ENCODE results near the gene DNER.
"Not testable (repeated sequence)": the region's sequence is repeated elsewhere in the genome, so short reads cannot be mapped to it uniquely, and the experiment has no call there.

DNER gene

DNA sequence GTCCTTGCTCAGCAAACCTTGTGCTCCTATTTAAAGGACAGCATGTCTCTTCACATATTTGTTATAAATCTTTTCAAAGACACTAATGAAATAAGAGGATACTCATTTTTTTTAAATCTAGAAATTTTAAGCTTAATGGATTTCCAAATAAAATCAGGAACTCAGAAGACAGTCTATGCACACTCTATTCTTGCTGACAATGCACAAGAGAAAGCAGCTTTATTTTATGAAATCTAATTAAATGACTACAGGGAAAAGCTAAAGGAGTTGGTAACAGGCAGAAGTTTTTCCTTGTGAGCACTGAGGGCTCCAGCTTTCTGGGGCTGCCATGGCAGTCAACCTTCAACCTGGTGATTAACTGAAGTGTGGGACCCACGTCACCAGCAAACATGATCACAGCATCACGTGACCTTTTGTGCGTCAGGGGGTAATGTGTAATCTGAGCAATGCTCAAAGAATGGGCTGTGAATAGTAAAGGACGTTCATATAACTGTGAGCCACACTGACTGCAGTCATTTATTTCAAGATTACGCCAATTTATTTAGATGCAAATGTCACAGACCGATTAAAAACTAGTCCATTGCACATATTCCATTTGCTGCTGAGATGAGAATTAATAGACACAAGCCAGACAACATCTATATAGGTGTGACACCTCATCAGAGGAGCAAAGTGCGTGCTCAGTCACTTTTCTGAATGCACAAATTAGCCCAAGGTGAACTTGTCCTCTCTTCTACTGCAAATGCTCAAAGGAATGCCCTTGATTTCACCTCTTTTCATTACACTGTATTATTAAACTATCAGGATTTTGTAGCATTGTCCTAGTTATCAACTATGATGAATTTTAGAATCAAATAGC lies 11.6 kb upstream of the DNER start:
- H2AFZ ChIP-seq (ENCODE audit: low read depth, low read length): no peak overlapping the region
- no peaks in the 10 kb centered on the region for H3K9me3 ChIP-seq (ENCODE audit: insufficient read depth, low read length)
- no peaks in the 10 kb centered on the region for H4K20me1 ChIP-seq (ENCODE audit: insufficient read depth, low read length)
- H3K79me2 ChIP-seq (ENCODE audit: low read length): no peaks in the 10 kb centered on the region
- H3K27ac ChIP-seq (ENCODE audit: low read length): no peak overlapping the region
- H3K4me3 ChIP-seq (ENCODE audit: low read length): no peak overlapping the region
- H3K27me3 ChIP-seq (ENCODE audit: low read depth, low read length): no peaks in the 10 kb centered on the region
- H3K36me3 ChIP-seq (replicated peaks; ENCODE audit: low read depth, low read length): no peaks in the 10 kb centered on the region
- H3K4me1 ChIP-seq (ENCODE audit: low read length): no peaks in the 10 kb centered on the region
- TF ChIP-seq, protein P1, sequence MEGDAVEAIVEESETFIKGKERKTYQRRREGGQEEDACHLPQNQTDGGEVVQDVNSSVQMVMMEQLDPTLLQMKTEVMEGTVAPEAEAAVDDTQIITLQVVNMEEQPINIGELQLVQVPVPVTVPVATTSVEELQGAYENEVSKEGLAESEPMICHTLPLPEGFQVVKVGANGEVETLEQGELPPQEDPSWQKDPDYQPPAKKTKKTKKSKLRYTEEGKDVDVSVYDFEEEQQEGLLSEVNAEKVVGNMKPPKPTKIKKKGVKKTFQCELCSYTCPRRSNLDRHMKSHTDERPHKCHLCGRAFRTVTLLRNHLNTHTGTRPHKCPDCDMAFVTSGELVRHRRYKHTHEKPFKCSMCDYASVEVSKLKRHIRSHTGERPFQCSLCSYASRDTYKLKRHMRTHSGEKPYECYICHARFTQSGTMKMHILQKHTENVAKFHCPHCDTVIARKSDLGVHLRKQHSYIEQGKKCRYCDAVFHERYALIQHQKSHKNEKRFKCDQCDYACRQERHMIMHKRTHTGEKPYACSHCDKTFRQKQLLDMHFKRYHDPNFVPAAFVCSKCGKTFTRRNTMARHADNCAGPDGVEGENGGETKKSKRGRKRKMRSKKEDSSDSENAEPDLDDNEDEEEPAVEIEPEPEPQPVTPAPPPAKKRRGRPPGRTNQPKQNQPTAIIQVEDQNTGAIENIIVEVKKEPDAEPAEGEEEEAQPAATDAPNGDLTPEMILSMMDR (IDR thresholded peaks at IDR 0.05; ENCODE audit: low read depth, low read length): no peak
- no peak for TF ChIP-seq EZH2phosphoT487 (IDR thresholded peaks at IDR 0.05; ENCODE audit: low read depth)
- H3K4me2 ChIP-seq (ENCODE audit: low read length): no peak overlapping the region
- no peak overlapping the region for H3K9ac ChIP-seq (ENCODE audit: low read length)

DNA sequence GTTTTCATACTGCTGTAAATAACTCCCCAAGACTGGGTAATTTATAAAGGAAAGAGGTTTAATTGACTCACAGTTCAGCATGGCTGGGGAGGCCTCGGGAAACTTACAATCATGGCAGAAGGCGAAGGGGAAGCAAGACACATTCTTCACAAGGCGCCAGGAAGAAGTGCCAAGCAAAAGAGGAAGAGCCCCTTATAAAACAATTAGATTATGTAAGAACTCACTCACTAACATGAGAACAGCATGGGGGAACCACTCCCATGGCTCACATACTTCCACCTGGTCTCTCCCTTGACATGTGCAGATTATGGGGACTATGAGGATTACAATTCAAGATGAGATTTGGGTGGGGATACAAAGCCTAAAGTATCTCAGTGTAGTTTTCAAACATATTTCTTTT lies 8.8 kb upstream of the DNER start:
- H3K36me3 ChIP-seq (replicated peaks; ENCODE audit: low read depth, low read length); H2AFZ ChIP-seq (ENCODE audit: low read depth, low read length); H3K27ac ChIP-seq (ENCODE audit: low read length); H3K4me1 ChIP-seq (ENCODE audit: low read length); H3K4me3 ChIP-seq (ENCODE audit: low read length); H3K4me2 ChIP-seq (ENCODE audit: low read length); H4K20me1 ChIP-seq (ENCODE audit: insufficient read depth, low read length); H3K27me3 ChIP-seq (ENCODE audit: low read depth, low read length); H3K9me3 ChIP-seq (ENCODE audit: insufficient read depth, low read length); H3K9ac ChIP-seq (ENCODE audit: low read length); H3K79me2 ChIP-seq (ENCODE audit: low read length): not testable (repeated sequence)

DNA sequence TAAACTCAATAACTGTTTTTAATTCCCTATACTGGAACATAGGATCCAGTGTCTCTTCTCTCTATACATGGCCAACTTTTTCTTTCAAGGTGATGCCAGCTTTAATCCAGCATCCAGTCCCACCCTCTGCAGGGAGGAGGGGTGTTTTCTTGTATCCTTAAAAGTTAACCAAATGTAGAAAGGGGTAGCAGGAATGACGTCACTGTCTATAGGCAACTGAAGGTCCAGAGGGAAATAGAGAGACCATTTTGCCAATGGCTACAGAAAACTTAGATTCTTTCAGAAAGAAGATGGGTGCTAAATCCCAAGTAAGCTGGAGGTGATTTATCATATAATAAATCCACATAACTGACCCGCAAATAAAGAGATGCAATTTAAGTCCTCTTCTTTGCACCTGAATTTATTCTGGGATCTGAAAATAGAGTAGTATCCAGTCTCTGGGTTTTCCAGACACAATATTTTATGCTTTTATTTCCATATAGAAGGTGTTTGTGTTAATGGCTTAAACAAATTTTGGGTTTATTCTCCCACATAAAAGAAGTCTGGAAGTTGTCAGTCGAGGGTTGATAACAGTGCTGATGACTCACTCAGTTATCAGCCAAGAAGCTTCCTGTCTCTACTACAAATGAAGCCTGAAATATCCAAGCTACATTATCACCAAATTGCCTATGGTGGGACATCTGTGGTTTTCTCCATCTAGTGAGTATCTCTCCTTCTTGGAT lies 5.7 kb upstream of the DNER start:
- TF ChIP-seq, protein P1 (IDR thresholded peaks at IDR 0.05; ENCODE audit: low read depth, low read length): no peak
- no peak for TF ChIP-seq EZH2phosphoT487 (IDR thresholded peaks at IDR 0.05; ENCODE audit: low read depth)
- Histone ChIP-seq H3K27ac (ENCODE audit: low read length) (no peak overlapping the region), H3K4me2 (ENCODE audit: low read length) (no peak overlapping the region)

DNA sequence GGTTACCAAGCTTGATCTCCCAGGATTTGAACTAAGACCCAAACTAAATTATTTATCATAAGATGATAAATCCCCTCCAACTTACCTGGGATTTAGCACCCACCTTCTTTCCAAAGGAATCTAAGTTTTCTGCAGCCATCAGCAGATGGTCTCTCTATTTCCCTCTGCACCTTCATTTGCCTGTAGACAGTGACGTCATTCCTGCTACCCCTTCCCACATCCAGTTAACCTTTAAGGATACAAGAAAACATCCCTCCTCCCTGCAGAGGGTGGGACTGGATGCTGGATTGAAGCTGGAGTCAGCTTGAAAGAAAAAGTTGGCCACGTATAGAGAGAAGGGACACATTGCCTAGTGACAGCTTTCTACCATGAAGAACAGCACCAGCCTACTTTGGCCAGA lies 3.7 kb upstream of the DNER start:
- no peak overlapping the region for H3K4me2 ChIP-seq (ENCODE audit: low read length)
- H3K79me2 ChIP-seq (ENCODE audit: low read length): no peaks in the 10 kb centered on the region
- H3K9ac ChIP-seq (ENCODE audit: low read length): no peak overlapping the region
- H3K36me3 ChIP-seq (replicated peaks; ENCODE audit: low read depth, low read length): no peaks in the 10 kb centered on the region
- no peak overlapping the region for H2AFZ ChIP-seq (ENCODE audit: low read depth, low read length)
- no peak overlapping the region for H3K4me3 ChIP-seq (ENCODE audit: low read length)
- TF ChIP-seq EZH2phosphoT487 (IDR thresholded peaks at IDR 0.05; ENCODE audit: low read depth): no peak
- TF ChIP-seq, protein P1 (IDR thresholded peaks at IDR 0.05; ENCODE audit: low read depth, low read length): no peak
- H3K9me3 ChIP-seq (ENCODE audit: insufficient read depth, low read length): no peaks in the 10 kb centered on the region
- no peak overlapping the region for H3K27ac ChIP-seq (ENCODE audit: low read length)
- H3K4me1 ChIP-seq (ENCODE audit: low read length): peaks cover 4% of the 10 kb centered on the region; the same call in 1 of the 2 replicates
- no peaks in the 10 kb centered on the region for H4K20me1 ChIP-seq (ENCODE audit: insufficient read depth, low read length)
- H3K27me3 ChIP-seq (ENCODE audit: low read depth, low read length): 0 out of 2 replicates have a peak, but pooled peaks cover 15% of the 10 kb centered on the region

More for the DNA sequence above, 5.7 kb upstream of the DNER start:
- Histone ChIP-seq H3K9me3 (ENCODE audit: insufficient read depth, low read length) (no peaks in the 10 kb centered on the region), H4K20me1 (ENCODE audit: insufficient read depth, low read length) (no peaks in the 10 kb centered on the region), H3K4me1 (ENCODE audit: low read length) (peaks cover 4% of the 10 kb centered on the region; the same call in 1 of the 2 replicates), H3K4me3 (ENCODE audit: low read length) (no peak overlapping the region), H3K27me3 (ENCODE audit: low read depth, low read length) (0 out of 2 replicates have a peak, but pooled peaks cover 15% of the 10 kb centered on the region), H3K79me2 (ENCODE audit: low read length) (no peaks in the 10 kb centered on the region), H3K9ac (ENCODE audit: low read length) (no peak overlapping the region), H2AFZ (ENCODE audit: low read depth, low read length) (no peak overlapping the region), H3K36me3 (replicated peaks; ENCODE audit: low read depth, low read length) (no peaks in the 10 kb centered on the region)

Data from OCI-LY3 (cell line).